Measurements from ENCODE around the gene STEAP3. TPM values are rescaled to one million over a fixed set of nuclear protein-coding genes. Genes with fewer than 3 reads are reported as not detected.

STEAP3 gene
- total RNA-seq, 1 experiment from 2014 or later = 32.3 TPM

GRCh38 chr2:119224391-119225104, 914 bp downstream of the STEAP3 start:
- CTCF ChIA-PET = interaction anchor here (1.0 to 1.3 kb wide), 4 partner anchors 9 to 252 kb away, joined by 3 to 4 read pairs (median 3); no protein-coding TSS in a partner anchor
- H3K4me1 ChIP-seq (ENCODE audit: control insufficient read depth in 1 of 2, insufficient read depth in 2 of 2, low read length in 2 of 2) = peaks cover 16 to 21% of the 10 kb centered on the region in 2 experiments; a peak in 3 of 4 replicates
- POLR2A ChIA-PET = interaction anchor here (1.4 kb wide), 1 partner anchor 9 kb away, joined by 5 read pairs; no protein-coding TSS in a partner anchor
- RAD21 ChIA-PET (ENCODE audit: low non-redundant PET in 1 of 2, low total read pairs in 2 of 2, uncharacterized antibody in 2 of 2, unreplicated experiment in 2 of 2) = interaction anchor here in 1 of 2 experiments (1.6 kb wide), 1 partner anchor 67 kb away, joined by 4 read pairs; no protein-coding TSS in a partner anchor
- H3K4me2 ChIP-seq (ENCODE audit: low read length) = peak overlapping the region; percentile 94
- peak overlapping the region; percentile 80; the same call in 1 of the 2 replicates for H3K27ac ChIP-seq (ENCODE audit: low read depth, low read length)
- intact Hi-C loops (cut with micrococcal nuclease) = no loop called here
- peak overlapping the region; percentile 86 to 93 for H3K4me3 ChIP-seq (replicated peaks in 1 of 2; ENCODE audit: low read depth in 1 of 2, low read length in 2 of 2)
- no peaks in the 10 kb centered on the region for H3K9me3 ChIP-seq (ENCODE audit: control insufficient read depth in 1 of 2, insufficient read depth in 1 of 2, low read depth in 1 of 2, low read length in 2 of 2)
- H4K20me1 ChIP-seq (ENCODE audit: insufficient read depth) = no peaks in the 10 kb centered on the region; the same call in 1 of the 2 replicates
- no peak for TF ChIP-seq ELF1 (IDR thresholded peaks at IDR 0.05; ENCODE audit: borderline replicate concordance, low read depth)
- no peak for TF ChIP-seq MAX (IDR thresholded peaks at IDR 0.05)
- TF ChIP-seq ATF3 (IDR thresholded peaks at IDR 0.05) = no peak
- no peak for TF ChIP-seq POLR2AphosphoS5 (IDR thresholded peaks at IDR 0.05; ENCODE audit: low read depth, low read length)
- no peak for TF ChIP-seq ZNF274 (IDR thresholded peaks at IDR 0.05; ENCODE audit: low read depth, low read length)
- no peak for TF ChIP-seq CEBPB (IDR thresholded peaks at IDR 0.05; ENCODE audit: low read depth)
- no peaks in the 10 kb centered on the region for H3K9me2 ChIP-seq (ENCODE audit: insufficient read depth)
- no peak for ATAC-seq
- no peak for DNase-seq (ENCODE audit: low read depth, low spot score)
- no peak overlapping the region for H2AFZ ChIP-seq (ENCODE audit: low read depth, low read length, poor library complexity, severe bottlenecking)
- BruUV-seq (replicated peaks) = TSS peak; percentile 52
- peaks cover 37% of the 10 kb centered on the region for H3K79me2 ChIP-seq (ENCODE audit: insufficient read depth, low read length)
- no peaks in the 10 kb centered on the region; a peak in 1 of 4 replicates for H3K36me3 ChIP-seq (ENCODE audit: control insufficient read depth in 1 of 2, insufficient read depth in 2 of 2, low read length in 2 of 2)
- no peaks in the 10 kb centered on the region for H3K27me3 ChIP-seq (ENCODE audit: insufficient read depth, low read length)
- H3K9ac ChIP-seq (ENCODE audit: low read length) = peak overlapping the region; percentile 86

All from HCT116 (cell line).